ENCODE results near the gene LSM3. TPM values are rescaled to one million over a fixed set of nuclear protein-coding genes. Genes with fewer than 3 reads are reported as not detected.

LSM3 gene
- total RNA-seq, 2 donors from 2014 or later: 15.0 to 15.4 TPM

DNA sequence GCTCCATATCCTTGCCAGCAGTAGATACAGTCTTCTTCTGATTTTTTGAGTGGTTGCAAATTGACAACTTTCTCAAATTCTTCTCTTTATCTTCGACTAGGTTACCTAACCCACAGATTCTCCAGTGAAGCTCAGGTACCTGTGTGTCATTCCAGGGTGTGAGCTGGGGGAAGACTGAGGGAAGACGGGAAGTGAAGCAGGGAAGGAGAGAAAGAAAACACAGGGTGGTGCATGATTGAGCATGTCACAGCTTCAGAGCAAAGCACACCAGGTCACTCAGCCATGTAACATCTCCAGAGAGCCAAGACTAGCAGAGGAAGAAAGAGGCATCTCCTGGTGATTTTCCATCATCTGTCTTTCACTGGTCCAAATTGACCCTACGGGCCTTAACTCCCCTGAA lies 67.2 kb downstream of the LSM3 start:
- Histone ChIP-seq H3K4me1 (no peaks in the 10 kb centered on the region), H3K9me3 (no peaks in the 10 kb centered on the region), H3K36me3 (no peaks in the 10 kb centered on the region), H3K27ac (no peak overlapping the region), H3K4me3 (no peak overlapping the region), H3K27me3 (no peaks in the 10 kb centered on the region)
- no peak for DNase-seq (ENCODE audit: low spot score)
- TF ChIP-seq CTCF (IDR thresholded peaks at IDR 0.05): no peak

GRCh38 chr3:14246414-14246813 lies 67.8 kb downstream of the LSM3 start:
- TF ChIP-seq CTCF (IDR thresholded peaks at IDR 0.05): no peak
- Histone ChIP-seq H3K4me3 (no peak overlapping the region), H3K9me3 (no peaks in the 10 kb centered on the region), H3K27me3 (no peaks in the 10 kb centered on the region), H3K4me1 (no peaks in the 10 kb centered on the region), H3K27ac (no peak overlapping the region), H3K36me3 (no peaks in the 10 kb centered on the region)
- no peak for DNase-seq (ENCODE audit: low spot score)

DNA sequence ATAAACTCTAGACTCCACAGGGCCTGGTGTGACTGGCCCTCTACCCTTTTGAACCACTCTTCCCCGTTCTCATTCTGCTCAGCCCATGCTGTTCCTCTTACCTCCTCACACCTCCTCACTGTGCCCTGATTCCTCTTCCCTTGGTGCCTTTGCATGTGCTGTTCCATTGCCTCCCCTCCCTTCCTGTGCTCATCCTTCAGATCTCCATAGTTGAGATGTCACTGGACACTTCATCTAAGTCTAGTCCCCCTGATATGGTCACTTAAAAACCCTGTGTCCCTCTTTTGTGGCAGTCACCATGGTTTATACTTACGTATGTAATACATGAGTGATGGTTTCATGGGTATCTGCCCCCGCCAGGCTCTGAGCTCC lies 69.8 kb downstream of the LSM3 start:
- Histone ChIP-seq H3K4me1 (no peaks in the 10 kb centered on the region), H3K27ac (no peak overlapping the region), H3K9me3 (no peaks in the 10 kb centered on the region), H3K27me3 (no peaks in the 10 kb centered on the region), H3K4me3 (no peak overlapping the region), H3K36me3 (no peaks in the 10 kb centered on the region)
- no peak for TF ChIP-seq CTCF (IDR thresholded peaks at IDR 0.05)
- no peak for DNase-seq (ENCODE audit: low spot score)

GRCh38 chr3:14248849-14249523 lies 70.4 kb downstream of the LSM3 start:
- Histone ChIP-seq H3K27me3 (no peaks in the 10 kb centered on the region), H3K36me3 (no peaks in the 10 kb centered on the region), H3K4me1 (no peaks in the 10 kb centered on the region), H3K9me3 (no peaks in the 10 kb centered on the region), H3K4me3 (no peak overlapping the region), H3K27ac (no peak overlapping the region)
- DNase-seq (ENCODE audit: low spot score): no peak
- TF ChIP-seq CTCF (IDR thresholded peaks at IDR 0.05): no peak

Other genes with a start within 250 kb of the LSM3 start
- 10 to 100 TPM; 24.3 to 32.3 TPM for gene CHCHD4, start 53.9 kb upstream of the LSM3 start, total RNA-seq
- 100 to 1,000 TPM in 1 of 2 donors, 10 to 100 TPM in 1; 91.8 to 142 TPM for gene TMEM43, start 53.8 kb upstream of the LSM3 start, total RNA-seq
- 10 to 100 TPM; 15.7 to 18.3 TPM for gene XPC, start 216 bp upstream of the LSM3 start, total RNA-seq
- 10 to 100 TPM; 81.5 to 85.9 TPM for gene SLC6A6, start 223.8 kb downstream of the LSM3 start, total RNA-seq

All from right atrium auricular region (tissue), 2 donors.